Esophagus muscularis mucosa (tissue), 4 donors: ENCODE measurements around the gene FAM3C.

Experiments
- CTCF ChIP-seq, 3 experiments: fragments of 200-600 bp in 2 of 3; fragments of 450-650 bp in 1 of 3; sonication (generic) in 2 of 3; IDR thresholded peaks; one replicate each; pipeline ENCODE4 v1.5.1; 2017 to 2019; ENCODE audit warnings: antibody characterized with exemption in 3 of 3, mild to moderate bottlenecking in 2 of 3, moderate library complexity in 1 of 3
- EP300 ChIP-seq: sonication (generic); formaldehyde crosslinking; IDR thresholded peaks from one replicate; pipeline ENCODE4 v1.6.1; 2017; ENCODE audit warnings: antibody characterized with exemption
- POLR2AphosphoS5 ChIP-seq, 2 donors: sonication (generic); formaldehyde crosslinking; IDR thresholded peaks; one replicate each; pipeline ENCODE4 v1.6.1; 2017; ENCODE audit warnings: antibody characterized with exemption in 2 of 2

- no peak for TF ChIP-seq CTCF (IDR thresholded peaks at IDR 0.05)
- no peak for TF ChIP-seq EP300
- TF ChIP-seq POLR2AphosphoS5 (IDR thresholded peaks at IDR 0.05), result no peak
Observed at GRCh38 chr7:121428855-121429489, 32.9 kb upstream of the FAM3C start.
